ENCODE data around the gene RPS6KB2. TPM values are rescaled to one million over a fixed set of nuclear protein-coding genes. Genes with fewer than 3 reads are reported as not detected.
A peak's percentile ranks its signal among the peaks of the same experiment; 100 is the strongest.

RPS6KB2 gene
- total and polyA plus RNA-seq, 9 of the 15 experiments (the other 6 are each of a cell fraction or from before 2014, with no cell fraction given) = 0.42 to 122 (median 82.6) TPM

DNA sequence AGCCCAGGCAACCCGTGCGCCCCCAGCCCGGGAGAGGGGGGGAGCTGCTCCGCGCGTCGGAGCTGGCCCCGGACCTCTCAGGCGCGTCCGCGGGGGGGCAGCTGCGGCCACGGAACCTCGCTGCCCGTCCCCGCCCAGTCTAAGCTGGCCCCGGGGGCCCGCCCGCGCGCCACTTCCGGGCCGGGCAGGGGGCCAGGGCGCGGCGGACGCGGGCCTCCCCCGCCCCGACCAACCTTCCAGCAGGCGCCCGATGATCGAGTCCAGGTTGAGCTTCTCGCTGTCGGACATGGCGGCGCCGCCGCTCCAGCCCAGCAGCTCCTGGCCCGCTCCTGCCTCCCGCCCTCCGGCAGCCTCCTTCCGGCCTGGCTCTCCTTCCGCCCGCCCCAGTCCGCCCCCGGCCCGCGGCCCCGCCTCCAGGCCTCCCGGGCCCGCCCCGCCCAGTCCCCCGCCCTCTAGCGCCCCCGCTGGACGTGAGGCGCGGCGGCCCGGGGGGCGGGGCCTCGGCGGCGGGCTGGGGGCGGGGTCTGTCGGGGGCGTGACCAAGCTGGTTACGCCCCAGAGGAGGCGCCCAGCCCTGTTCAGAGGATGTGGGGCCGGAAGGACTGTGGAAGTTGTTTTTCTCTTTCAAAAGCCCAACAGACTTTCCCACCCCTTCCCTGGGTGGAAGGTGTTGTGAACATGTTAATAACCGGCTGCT is 26.7 kb upstream of the RPS6KB2 start, which contains the start of gene PPP1CA (continued):
- TF ChIP-seq HDAC1 (IDR thresholded peaks at IDR 0.05) = 0 out of 4 replicates have a peak, but pooled peaks of 1 of the 2 experiments have one; percentile 60
- peak; percentile 66 to 78 for TF ChIP-seq RAD21 (CRISPR knock-in tag; conservative IDR thresholded peaks at IDR 0.05 in 1 of 2, IDR thresholded peaks at IDR 0.05 in 1 of 2)
- TF ChIP-seq, protein P1, sequence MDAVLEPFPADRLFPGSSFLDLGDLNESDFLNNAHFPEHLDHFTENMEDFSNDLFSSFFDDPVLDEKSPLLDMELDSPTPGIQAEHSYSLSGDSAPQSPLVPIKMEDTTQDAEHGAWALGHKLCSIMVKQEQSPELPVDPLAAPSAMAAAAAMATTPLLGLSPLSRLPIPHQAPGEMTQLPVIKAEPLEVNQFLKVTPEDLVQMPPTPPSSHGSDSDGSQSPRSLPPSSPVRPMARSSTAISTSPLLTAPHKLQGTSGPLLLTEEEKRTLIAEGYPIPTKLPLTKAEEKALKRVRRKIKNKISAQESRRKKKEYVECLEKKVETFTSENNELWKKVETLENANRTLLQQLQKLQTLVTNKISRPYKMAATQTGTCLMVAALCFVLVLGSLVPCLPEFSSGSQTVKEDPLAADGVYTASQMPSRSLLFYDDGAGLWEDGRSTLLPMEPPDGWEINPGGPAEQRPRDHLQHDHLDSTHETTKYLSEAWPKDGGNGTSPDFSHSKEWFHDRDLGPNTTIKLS (IDR thresholded peaks at IDR 0.05; ENCODE audit: borderline replicate concordance, low read depth) = peak; percentile 46; the same call in 1 of the 2 replicates
- TF ChIP-seq, protein P2, sequence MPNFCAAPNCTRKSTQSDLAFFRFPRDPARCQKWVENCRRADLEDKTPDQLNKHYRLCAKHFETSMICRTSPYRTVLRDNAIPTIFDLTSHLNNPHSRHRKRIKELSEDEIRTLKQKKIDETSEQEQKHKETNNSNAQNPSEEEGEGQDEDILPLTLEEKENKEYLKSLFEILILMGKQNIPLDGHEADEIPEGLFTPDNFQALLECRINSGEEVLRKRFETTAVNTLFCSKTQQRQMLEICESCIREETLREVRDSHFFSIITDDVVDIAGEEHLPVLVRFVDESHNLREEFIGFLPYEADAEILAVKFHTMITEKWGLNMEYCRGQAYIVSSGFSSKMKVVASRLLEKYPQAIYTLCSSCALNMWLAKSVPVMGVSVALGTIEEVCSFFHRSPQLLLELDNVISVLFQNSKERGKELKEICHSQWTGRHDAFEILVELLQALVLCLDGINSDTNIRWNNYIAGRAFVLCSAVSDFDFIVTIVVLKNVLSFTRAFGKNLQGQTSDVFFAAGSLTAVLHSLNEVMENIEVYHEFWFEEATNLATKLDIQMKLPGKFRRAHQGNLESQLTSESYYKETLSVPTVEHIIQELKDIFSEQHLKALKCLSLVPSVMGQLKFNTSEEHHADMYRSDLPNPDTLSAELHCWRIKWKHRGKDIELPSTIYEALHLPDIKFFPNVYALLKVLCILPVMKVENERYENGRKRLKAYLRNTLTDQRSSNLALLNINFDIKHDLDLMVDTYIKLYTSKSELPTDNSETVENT (CRISPR knock-in tag; IDR thresholded peaks at IDR 0.05) = peak; percentile 31; the same call in 1 of the 2 replicates
- TF ChIP-seq SMARCE1 (IDR thresholded peaks at IDR 0.05) = 0 out of 2 replicates have a peak, but pooled peaks have one; percentile 46
- TF ChIP-seq HNRNPUL1 (IDR thresholded peaks at IDR 0.05; ENCODE audit: low read length) = no peak
- no peak; the same call in 1 of the 2 replicates for TF ChIP-seq ZNF644 (tag; IDR thresholded peaks at IDR 0.05; ENCODE audit: low read depth)
- TF ChIP-seq SOX6 (IDR thresholded peaks at IDR 0.05) = 0 out of 2 replicates have a peak, but pooled peaks have one; percentile 14
- TF ChIP-seq ZC3H8 (IDR thresholded peaks at IDR 0.05) = no peak
- no peak for TF ChIP-seq RBM22 (IDR thresholded peaks at IDR 0.05; ENCODE audit: low read depth, low read length, poor library complexity, severe bottlenecking)
- TF ChIP-seq, protein P3, sequence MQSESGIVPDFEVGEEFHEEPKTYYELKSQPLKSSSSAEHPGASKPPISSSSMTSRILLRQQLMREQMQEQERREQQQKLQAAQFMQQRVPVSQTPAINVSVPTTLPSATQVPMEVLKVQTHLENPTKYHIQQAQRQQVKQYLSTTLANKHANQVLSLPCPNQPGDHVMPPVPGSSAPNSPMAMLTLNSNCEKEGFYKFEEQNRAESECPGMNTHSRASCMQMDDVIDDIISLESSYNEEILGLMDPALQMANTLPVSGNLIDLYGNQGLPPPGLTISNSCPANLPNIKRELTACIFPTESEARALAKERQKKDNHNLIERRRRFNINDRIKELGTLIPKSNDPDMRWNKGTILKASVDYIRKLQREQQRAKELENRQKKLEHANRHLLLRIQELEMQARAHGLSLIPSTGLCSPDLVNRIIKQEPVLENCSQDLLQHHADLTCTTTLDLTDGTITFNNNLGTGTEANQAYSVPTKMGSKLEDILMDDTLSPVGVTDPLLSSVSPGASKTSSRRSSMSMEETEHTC (IDR thresholded peaks at IDR 0.05) = no peak
- no peak; a peak in 1 of 4 replicates for TF ChIP-seq ARNT (IDR thresholded peaks at IDR 0.05)
- TF ChIP-seq NONO (IDR thresholded peaks at IDR 0.05; ENCODE audit: low read depth in 2 of 2, low read length in 1 of 2) = peak in 1 of 2 experiments; percentile 86; a peak in 3 of 4 replicates
- no peak for TF ChIP-seq MCM5 (IDR thresholded peaks at IDR 0.05; ENCODE audit: low read depth)
- peak; percentile 72 for TF ChIP-seq L3MBTL2 (IDR thresholded peaks at IDR 0.05)
- TF ChIP-seq ERF (CRISPR knock-in tag; IDR thresholded peaks at IDR 0.05) = no peak
- TF ChIP-seq, protein P4, sequence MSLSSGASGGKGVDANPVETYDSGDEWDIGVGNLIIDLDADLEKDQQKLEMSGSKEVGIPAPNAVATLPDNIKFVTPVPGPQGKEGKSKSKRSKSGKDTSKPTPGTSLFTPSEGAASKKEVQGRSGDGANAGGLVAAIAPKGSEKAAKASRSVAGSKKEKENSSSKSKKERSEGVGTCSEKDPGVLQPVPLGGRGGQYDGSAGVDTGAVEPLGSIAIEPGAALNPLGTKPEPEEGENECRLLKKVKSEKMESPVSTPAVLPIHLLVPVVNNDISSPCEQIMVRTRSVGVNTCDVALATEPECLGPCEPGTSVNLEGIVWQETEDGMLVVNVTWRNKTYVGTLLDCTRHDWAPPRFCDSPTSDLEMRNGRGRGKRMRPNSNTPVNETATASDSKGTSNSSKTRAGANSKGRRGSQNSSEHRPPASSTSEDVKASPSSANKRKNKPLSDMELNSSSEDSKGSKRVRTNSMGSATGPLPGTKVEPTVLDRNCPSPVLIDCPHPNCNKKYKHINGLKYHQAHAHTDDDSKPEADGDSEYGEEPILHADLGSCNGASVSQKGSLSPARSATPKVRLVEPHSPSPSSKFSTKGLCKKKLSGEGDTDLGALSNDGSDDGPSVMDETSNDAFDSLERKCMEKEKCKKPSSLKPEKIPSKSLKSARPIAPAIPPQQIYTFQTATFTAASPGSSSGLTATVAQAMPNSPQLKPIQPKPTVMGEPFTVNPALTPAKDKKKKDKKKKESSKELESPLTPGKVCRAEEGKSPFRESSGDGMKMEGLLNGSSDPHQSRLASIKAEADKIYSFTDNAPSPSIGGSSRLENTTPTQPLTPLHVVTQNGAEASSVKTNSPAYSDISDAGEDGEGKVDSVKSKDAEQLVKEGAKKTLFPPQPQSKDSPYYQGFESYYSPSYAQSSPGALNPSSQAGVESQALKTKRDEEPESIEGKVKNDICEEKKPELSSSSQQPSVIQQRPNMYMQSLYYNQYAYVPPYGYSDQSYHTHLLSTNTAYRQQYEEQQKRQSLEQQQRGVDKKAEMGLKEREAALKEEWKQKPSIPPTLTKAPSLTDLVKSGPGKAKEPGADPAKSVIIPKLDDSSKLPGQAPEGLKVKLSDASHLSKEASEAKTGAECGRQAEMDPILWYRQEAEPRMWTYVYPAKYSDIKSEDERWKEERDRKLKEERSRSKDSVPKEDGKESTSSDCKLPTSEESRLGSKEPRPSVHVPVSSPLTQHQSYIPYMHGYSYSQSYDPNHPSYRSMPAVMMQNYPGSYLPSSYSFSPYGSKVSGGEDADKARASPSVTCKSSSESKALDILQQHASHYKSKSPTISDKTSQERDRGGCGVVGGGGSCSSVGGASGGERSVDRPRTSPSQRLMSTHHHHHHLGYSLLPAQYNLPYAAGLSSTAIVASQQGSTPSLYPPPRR (CRISPR knock-in tag; IDR thresholded peaks at IDR 0.05; ENCODE audit: borderline replicate concordance) = no peak

Measured in K562 (cell line).